Measurements from ENCODE around the gene POLR2E.

Gene POLR2E

GRCh38 chr19:1055886-1056620, 39.1 kb downstream of the POLR2E start:
- TF ChIP-seq CTCF (IDR thresholded peaks at IDR 0.05; ENCODE audit: low read depth, low read length, missing control alignments) = no peak
- H3K4me3 ChIP-seq (replicated peaks; ENCODE audit: low read depth, low read length) = no peak overlapping the region
- no peak for DNase-seq (ENCODE audit: extremely low read depth, low read depth)

GRCh38 chr19:1055028-1055425, 40.1 kb downstream of the POLR2E start:
- DNase-seq (ENCODE audit: extremely low read depth, low read depth) = no peak
- no peak for TF ChIP-seq CTCF (IDR thresholded peaks at IDR 0.05; ENCODE audit: low read depth, low read length, missing control alignments)
- H3K4me3 ChIP-seq (replicated peaks; ENCODE audit: low read depth, low read length) = no peak overlapping the region

GRCh38 chr19:1054102-1055027, 40.8 kb downstream of the POLR2E start:
- no peak for TF ChIP-seq CTCF (IDR thresholded peaks at IDR 0.05; ENCODE audit: low read depth, low read length, missing control alignments)
- H3K4me3 ChIP-seq (replicated peaks; ENCODE audit: low read depth, low read length) = no peak overlapping the region
- no peak for DNase-seq (ENCODE audit: extremely low read depth, low read depth)

- no peak for TF ChIP-seq CTCF (IDR thresholded peaks at IDR 0.05; ENCODE audit: low read depth, low read length, missing control alignments)
- no peak overlapping the region for H3K4me3 ChIP-seq (replicated peaks; ENCODE audit: low read depth, low read length)
- no peak for DNase-seq (ENCODE audit: extremely low read depth, low read depth)
These were observed 41.7 kb downstream of the POLR2E start for GRCh38 chr19:1053176-1054101.

GRCh38 chr19:1052349-1052975, 42.7 kb downstream of the POLR2E start:
- TF ChIP-seq CTCF (IDR thresholded peaks at IDR 0.05; ENCODE audit: low read depth, low read length, missing control alignments) = no peak
- H3K4me3 ChIP-seq (replicated peaks; ENCODE audit: low read depth, low read length) = no peak overlapping the region
- no peak for DNase-seq (ENCODE audit: extremely low read depth, low read depth)

GRCh38 chr19:1051791-1052190, 43.4 kb downstream of the POLR2E start:
- no peak for DNase-seq (ENCODE audit: extremely low read depth, low read depth)
- no peak overlapping the region for H3K4me3 ChIP-seq (replicated peaks; ENCODE audit: low read depth, low read length)
- TF ChIP-seq CTCF (IDR thresholded peaks at IDR 0.05; ENCODE audit: low read depth, low read length, missing control alignments) = no peak
